H7 (cell line): Measurements from ENCODE around the gene DNER. TPM values are rescaled to one million over a fixed set of nuclear protein-coding genes. Genes with fewer than 3 reads are reported as not detected.
"Not testable (repeated sequence)": the region's sequence is repeated elsewhere in the genome, so short reads cannot be mapped to it uniquely, and the experiment has no call there.

ENCODE experiments used
- DNase-seq: peaks from one replicate; pipeline ENCODE4 v3.0.0; 2012
- H3K27me3 ChIP-seq: 2 replicates; pipeline ENCODE4 v1.6.0; 2011; ENCODE audit warnings: mild to moderate bottlenecking, low read length; ENCODE audit not compliant: control insufficient read depth, insufficient read depth
- H3K36me3 ChIP-seq: replicated peaks from 2 replicates; pipeline ENCODE4 v1.5.1; 2011; ENCODE audit warnings: low read length; ENCODE audit not compliant: control insufficient read depth, insufficient read depth
- H3K4me3 ChIP-seq: 2 replicates; pipeline ENCODE4 v1.5.1; 2011; ENCODE audit warnings: low read depth, mild to moderate bottlenecking, control low read depth, low read length, moderate library complexity; ENCODE audit not compliant: insufficient read depth
- total RNA-seq: library from RNA; depleted of rRNA; stranded (reverse); fragments of >200 nt; shearing (Covaris generic); gene quantifications from 2 replicates; pipeline ENCODE4 v1.2.3, GENCODE V29; 2014

The DNER gene
- total RNA-seq, 1 experiment from 2014 or later = 1.0 TPM

DNA sequence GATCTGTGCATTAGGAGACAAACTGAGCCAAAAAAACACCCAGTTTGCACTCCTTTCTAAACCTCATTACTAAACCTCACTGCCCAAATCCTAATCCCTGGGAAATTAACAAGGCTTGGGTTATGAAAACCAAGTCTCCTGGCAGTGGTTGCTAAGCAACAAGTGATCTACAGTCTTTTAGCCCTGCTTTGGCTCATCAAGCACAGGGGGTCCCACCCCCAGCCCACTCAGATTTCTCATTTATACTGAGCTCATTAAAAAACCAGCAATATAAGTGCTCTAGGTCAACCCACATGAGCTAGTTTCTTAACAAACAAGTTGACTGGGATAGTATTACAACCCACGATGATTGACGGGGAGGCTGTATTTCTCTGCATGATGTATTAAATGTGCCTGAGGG, 18.4 kb downstream of the DNER start:
- Histone ChIP-seq H3K4me3 (no peak overlapping the region), H3K27me3 (no peaks in the 10 kb centered on the region), H3K36me3 (no peaks in the 10 kb centered on the region; the same call in 1 of the 2 replicates)
- DNase-seq = no peak

- not testable (repeated sequence) for H3K4me3 ChIP-seq, H3K27me3 ChIP-seq, DNase-seq, H3K36me3 ChIP-seq
Measured at GRCh38 chr2:229693845-229694244, 20.5 kb downstream of the DNER start.

- H3K4me3 ChIP-seq = no peak overlapping the region
- no peaks in the 10 kb centered on the region; the same call in 1 of the 2 replicates for H3K36me3 ChIP-seq
- no peak for DNase-seq
- no peaks in the 10 kb centered on the region for H3K27me3 ChIP-seq
Measured at GRCh38 chr2:229691631-229692030, 22.7 kb downstream of the DNER start.

- Histone ChIP-seq H3K36me3 (no peaks in the 10 kb centered on the region), H3K4me3 (no peak overlapping the region), H3K27me3 (no peaks in the 10 kb centered on the region)
- no peak for DNase-seq
Measured at GRCh38 chr2:229689307-229689839, 25.0 kb downstream of the DNER start.

- DNase-seq = no peak
- Histone ChIP-seq H3K4me3 (no peak overlapping the region), H3K27me3 (no peaks in the 10 kb centered on the region), H3K36me3 (no peaks in the 10 kb centered on the region)
Measured at GRCh38 chr2:229688141-229688540, 26.2 kb downstream of the DNER start.

GRCh38 chr2:229686122-229686919, 28.0 kb downstream of the DNER start:
- Histone ChIP-seq H3K36me3 (no peaks in the 10 kb centered on the region), H3K27me3 (no peaks in the 10 kb centered on the region), H3K4me3 (no peak overlapping the region)
- no peak for DNase-seq

DNA sequence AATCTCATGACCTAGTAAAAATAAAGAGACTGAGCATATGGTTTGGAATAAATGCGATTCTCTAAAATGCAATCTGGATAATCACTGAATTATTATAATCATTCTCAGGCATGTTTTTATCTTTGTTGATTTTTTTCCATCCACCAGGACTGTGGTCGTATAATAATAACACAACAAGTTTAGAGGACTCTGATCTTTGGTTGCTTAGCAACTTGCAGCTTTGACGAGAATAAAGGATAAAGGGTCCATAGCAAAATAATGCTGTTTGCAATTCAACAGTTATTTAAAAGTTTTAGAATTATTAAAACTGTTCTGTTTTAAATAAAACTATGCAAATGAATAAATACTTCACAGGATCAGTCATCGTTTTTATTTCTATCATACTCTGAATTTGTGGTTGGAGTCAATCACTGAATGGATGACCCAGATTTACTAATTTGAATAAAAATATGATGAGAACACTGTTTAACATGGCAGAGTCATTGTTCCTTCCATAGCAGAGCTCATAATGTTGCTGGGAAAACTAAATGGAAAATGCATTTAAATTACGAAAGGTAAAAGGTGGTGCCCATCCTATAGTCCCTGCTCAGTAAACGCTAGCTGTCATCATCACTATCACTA, 29.3 kb downstream of the DNER start:
- Histone ChIP-seq H3K36me3 (no peaks in the 10 kb centered on the region), H3K4me3 (no peak overlapping the region), H3K27me3 (no peaks in the 10 kb centered on the region)
- DNase-seq = no peak

DNA sequence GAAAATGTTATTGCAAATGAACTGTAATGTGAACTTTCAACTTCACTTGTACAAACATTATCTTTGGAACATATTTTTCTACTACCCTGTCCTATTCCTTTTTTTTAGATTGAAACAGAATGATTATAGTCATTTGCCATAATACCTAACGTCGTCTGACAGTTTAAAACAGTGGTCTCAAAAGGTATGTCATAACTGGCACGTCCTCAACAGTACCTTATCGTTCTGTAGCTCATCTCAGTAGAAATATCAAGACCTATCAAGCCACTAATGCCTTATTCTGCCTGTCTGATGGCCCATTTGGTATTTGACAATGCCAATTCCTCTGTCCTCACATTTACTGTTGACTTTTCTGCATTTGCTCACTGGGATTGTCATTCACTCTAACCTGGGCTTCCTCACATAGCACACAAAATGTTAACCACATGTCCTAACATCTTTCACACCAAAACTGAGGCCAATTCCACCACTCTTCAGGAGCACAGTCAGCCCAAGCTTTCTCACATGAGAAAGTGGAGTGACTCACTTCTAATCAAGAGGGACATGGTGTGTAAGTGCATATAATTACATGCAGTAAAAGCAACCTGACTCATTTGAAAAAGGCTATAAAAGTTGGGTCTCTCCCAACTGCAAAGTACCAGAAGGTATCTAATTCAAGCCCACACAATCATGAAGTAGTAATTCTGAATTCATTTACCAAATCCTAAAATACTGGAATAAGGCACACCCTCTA, 34.8 kb downstream of the DNER start:
- Histone ChIP-seq H3K27me3 (no peaks in the 10 kb centered on the region), H3K4me3 (no peak overlapping the region), H3K36me3 (no peaks in the 10 kb centered on the region)
- no peak for DNase-seq

- no peak for DNase-seq
- Histone ChIP-seq H3K36me3 (no peaks in the 10 kb centered on the region), H3K27me3 (no peaks in the 10 kb centered on the region), H3K4me3 (no peak overlapping the region)
Measured at GRCh38 chr2:229675569-229675968, 38.8 kb downstream of the DNER start.

DNA sequence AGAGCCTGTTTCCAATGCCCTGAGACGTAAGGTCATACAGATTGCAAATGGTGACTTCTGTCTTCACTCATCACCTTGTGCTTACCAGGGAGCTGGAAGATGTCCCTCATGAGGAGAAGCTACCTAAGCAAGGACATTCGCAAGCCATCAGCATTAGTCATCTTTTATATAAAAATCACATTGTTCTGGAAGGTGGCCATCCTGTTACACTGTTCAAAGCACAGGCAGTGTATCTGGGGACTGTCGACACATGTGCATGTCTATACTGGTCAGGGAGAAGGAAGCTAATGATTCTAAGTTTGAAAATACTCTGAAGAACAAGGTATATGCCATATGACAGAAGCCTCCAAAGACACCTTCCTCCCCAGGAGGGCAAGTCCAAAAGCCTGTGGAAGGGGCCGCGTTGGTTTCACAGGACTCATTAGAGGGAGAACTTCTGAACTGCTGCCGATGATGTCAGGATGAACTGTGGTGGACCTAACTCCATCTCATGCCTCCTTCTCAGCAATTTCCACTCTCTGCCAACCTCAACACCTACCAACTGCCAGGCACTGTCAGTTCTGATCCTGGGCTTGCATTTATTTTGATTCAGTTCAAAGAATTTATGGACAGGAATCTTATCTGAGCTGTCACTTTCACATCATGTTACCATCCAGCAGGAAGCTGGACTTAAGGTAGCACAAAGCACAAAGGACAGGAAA, 39.4 kb downstream of the DNER start:
- Histone ChIP-seq H3K27me3 (no peaks in the 10 kb centered on the region), H3K36me3 (no peaks in the 10 kb centered on the region), H3K4me3 (no peak overlapping the region)
- no peak for DNase-seq

DNA sequence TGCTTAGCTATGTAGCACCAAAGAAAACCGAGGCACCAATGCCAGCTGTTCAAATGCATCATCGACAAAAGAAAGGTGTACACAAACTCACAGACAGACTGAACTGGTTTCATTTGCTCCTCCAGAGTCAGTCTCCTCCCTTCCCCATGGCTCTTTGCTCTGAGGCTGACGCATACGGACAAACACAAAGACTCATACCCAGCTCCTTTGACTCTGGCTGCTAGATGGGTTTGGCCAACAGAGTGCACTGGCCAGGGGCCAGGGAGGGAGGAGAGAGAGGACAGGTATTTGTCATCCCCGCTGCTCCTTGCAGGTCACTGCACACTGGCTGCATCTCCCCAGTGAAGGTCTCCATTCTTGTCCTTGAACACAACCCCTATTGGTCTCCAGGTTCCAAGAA, 40.7 kb downstream of the DNER start:
- no peak overlapping the region for H3K4me3 ChIP-seq
- H3K27me3 ChIP-seq = no peaks in the 10 kb centered on the region
- DNase-seq = no peak
- H3K36me3 ChIP-seq = no peaks in the 10 kb centered on the region

- H3K27me3 ChIP-seq = no peaks in the 10 kb centered on the region
- no peaks in the 10 kb centered on the region for H3K36me3 ChIP-seq
- H3K4me3 ChIP-seq = no peak overlapping the region
- no peak for DNase-seq
Measured at GRCh38 chr2:229672021-229672420, 42.3 kb downstream of the DNER start.

GRCh38 chr2:229669841-229670240, 44.5 kb downstream of the DNER start:
- Histone ChIP-seq H3K4me3 (no peak overlapping the region), H3K27me3 (no peaks in the 10 kb centered on the region), H3K36me3 (no peaks in the 10 kb centered on the region)
- DNase-seq = no peak

- no peaks in the 10 kb centered on the region for H3K27me3 ChIP-seq
- no peak overlapping the region for H3K4me3 ChIP-seq
- DNase-seq = no peak
- no peaks in the 10 kb centered on the region for H3K36me3 ChIP-seq
Measured at GRCh38 chr2:229666811-229667210, 47.5 kb downstream of the DNER start.
